D721Med (cell line): Measurements from ENCODE around the gene PEF1.

Experiments used
- DNase-seq: peaks from one replicate; pipeline ENCODE4 v3.0.0; 2011; ENCODE audit warnings: low spot score; ENCODE audit not compliant: insufficient read length
- FAIRE-seq: peaks from 2 replicates; lab custom pipeline; 2011; peaks lifted over from hg19 to GRCh38; lab: Jason Lieb, UNC
- CTCF ChIP-seq: IDR thresholded peaks from 2 replicates; pipeline ENCODE4 v1.5.1; 2012; ENCODE audit warnings: mild to moderate bottlenecking, control low read depth; ENCODE audit not compliant: insufficient read depth; ENCODE audit errors: missing control alignments

Gene PEF1

DNA sequence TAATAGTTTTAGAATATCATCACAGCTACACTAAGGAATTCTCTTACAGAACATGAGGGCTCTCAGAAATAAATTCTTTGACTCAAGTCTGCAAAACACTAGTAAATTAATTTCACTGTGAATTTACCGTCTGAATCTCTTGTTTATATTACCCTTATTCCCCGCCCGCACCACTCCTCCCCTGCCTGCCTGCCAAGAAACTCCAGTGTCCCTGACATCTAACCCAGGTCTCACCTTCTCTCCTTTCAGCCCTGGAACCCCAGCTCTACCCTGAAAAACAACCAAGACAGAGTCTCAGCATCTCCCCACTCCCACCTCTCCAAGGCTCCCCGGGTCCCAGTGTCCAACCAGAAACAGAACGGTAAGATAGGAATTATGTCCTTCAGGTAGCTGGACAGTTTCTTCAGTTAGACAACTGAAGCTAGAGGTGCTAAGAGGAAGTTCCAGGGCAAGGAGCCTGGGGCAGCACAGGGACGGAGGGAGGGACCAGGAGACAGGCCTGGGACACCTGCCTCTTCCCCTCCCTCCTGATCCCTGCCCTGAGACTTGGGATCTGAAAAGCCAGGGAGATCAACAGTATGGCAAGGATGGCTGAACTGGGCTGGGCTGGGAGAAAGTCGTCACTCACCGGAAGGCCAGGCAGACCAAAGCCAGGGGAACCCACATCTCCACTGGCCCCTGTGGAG lies 43.7 kb upstream of the PEF1 start:
- no peak for TF ChIP-seq CTCF
- FAIRE-seq: no peak
- DNase-seq: no peak

DNA sequence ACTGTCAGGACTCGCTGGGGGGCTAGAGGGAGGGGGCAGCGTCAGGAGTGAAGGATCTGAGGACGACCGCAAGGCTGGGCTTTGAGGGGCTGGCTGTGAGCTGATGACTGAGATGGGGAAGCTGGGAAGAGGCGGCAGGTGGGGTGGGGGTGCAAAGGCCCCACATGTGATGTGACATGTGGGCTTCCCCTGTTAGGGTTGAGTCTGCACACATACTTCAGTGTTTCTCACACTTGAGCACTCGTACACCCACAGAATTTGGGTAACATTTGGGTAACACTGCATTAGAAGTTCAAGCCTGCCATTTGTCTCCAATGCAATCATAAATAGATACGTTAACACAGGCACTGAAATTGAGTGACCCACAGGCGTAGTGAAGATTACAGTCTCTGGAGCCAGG lies 42.9 kb upstream of the PEF1 start:
- DNase-seq (no peak), FAIRE-seq (no peak)

DNA sequence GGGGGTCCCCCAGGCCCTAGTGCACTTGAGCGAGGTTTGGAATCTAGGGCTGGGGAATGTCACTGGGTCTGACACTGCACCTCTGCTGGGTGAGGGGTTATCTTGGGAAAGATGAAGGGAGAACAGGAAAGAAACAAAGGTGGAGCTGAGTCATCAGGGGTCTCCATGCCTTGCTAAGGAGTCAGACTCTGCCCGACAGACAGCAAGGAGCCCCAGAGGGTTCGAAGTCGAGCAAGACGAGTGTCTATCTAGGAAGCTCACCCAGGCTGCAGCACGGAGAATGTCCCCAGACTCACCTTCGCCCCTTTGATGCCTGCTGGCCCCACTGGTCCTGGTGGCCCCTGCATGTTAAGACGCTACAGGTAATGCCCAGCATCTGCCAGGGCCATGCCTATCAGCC lies 41.1 kb upstream of the PEF1 start:
- TF ChIP-seq CTCF: no peak
- no peak for FAIRE-seq
- DNase-seq: no peak

More for the DNA sequence above, 42.9 kb upstream of the PEF1 start:
- TF ChIP-seq CTCF: no peak

- TF ChIP-seq CTCF: peak; percentile 34
- FAIRE-seq (no peak), DNase-seq (no peak)
These were observed 39.3 kb upstream of the PEF1 start for GRCh38 chr1:31683997-31684396.

- FAIRE-seq (no peak), DNase-seq (no peak)
- TF ChIP-seq CTCF: no peak
These were observed 36.7 kb upstream of the PEF1 start for GRCh38 chr1:31681415-31681814.

DNA sequence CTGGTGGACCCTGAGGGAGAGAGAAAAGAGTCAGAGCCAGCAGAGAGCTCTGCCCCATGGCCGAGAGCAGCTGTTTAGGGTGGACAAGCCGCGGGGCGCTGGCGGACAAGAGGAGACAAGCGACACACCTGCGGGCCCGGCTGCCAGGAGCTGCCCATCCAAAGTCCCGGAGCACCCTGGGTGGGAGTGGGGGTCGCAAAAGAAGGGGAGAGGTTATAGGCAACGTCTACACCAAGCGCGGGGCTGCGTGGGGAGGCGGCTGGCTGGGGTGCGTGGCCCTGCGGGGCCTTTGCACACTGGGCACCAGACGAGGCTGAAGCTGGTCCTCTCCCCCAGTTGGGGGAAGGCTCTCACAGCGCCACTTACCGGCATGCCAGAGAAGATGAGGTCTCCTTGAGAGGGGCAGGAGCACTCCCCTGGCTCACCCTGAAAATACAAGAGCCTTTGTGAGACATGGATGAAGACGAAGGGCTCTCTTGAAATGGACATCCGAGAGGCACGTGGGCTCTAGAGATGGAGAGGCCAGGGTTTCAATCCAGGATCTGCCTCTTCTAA lies 35.1 kb upstream of the PEF1 start:
- FAIRE-seq (no peak), DNase-seq (no peak)
- peak; percentile 11 for TF ChIP-seq CTCF

DNA sequence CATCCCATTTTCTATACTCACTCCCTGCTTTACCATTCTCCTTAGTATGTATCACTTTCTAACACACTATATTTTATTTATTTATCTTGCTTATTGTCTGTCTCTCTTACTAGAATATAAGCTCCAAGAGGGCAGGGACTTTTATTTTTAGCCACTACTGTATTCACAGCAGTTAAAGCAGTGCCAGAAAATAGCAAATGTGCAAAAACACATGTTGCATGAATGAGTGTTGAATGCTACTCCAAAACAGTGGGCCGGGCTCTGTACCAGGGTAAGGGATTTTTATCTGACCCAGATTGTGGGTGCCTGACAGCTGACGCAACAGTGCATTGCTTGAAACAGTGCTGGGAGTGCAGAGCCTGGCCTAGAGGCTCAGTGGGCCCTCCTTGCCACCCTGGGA lies 34.4 kb upstream of the PEF1 start:
- no peak for DNase-seq
- FAIRE-seq: no peak
- TF ChIP-seq CTCF: no peak
